HepG2 (cell line): ENCODE results near the gene HSF4. TPM values are rescaled to one million over a fixed set of nuclear protein-coding genes. Genes with fewer than 3 reads are reported as not detected.

Experiments used
- ARHGAP35 ChIP-seq: sonication (generic); formaldehyde crosslinking; IDR thresholded peaks from 2 replicates; pipeline ENCODE4 v1.9.0; 2022; ENCODE audit warnings: mild to moderate bottlenecking, inconsistent platforms, moderate library complexity, missing genetic modification reagents, borderline replicate concordance
- FIP1L1 ChIP-seq: fragments of 200-400 bp; formaldehyde crosslinking; IDR thresholded peaks from 2 replicates; pipeline ENCODE4 v1.6.1; 2018; ENCODE audit warnings: low read depth, mild to moderate bottlenecking, low read length, moderate library complexity, borderline replicate concordance; ENCODE audit not compliant: insufficient read depth
- FOXA3 ChIP-seq: IDR thresholded peaks from 2 replicates; pipeline ENCODE4 v1.6.1; 2016; ENCODE audit warnings: missing genetic modification reagents, missing compliant biosample characterization
- GATAD1 ChIP-seq: IDR thresholded peaks from 2 replicates; pipeline ENCODE4 v1.6.1; 2016; ENCODE audit warnings: missing genetic modification reagents, missing compliant biosample characterization
- ISL2 ChIP-seq: sonication (generic); formaldehyde crosslinking; IDR thresholded peaks from 2 replicates; pipeline ENCODE4 v1.5.0; 2020; ENCODE audit warnings: missing genetic modification reagents
- MXD4 ChIP-seq: IDR thresholded peaks from 2 replicates; pipeline ENCODE4 v1.6.1; 2016; ENCODE audit warnings: mild to moderate bottlenecking, missing biosample characterization, missing genetic modification reagents
- PAWR ChIP-seq: sonication (generic); formaldehyde crosslinking; IDR thresholded peaks from 2 replicates; pipeline ENCODE4 v1.4.0; 2020; ENCODE audit warnings: missing genetic modification reagents, mild to moderate bottlenecking, borderline replicate concordance
- PAXIP1 ChIP-seq: sonication (generic); formaldehyde crosslinking; conservative IDR thresholded peaks from 2 replicates; pipeline ENCODE4 v1.4.0; 2020; ENCODE audit warnings: mild to moderate bottlenecking, missing genetic modification reagents, moderate library complexity
- POGZ ChIP-seq: sonication (generic); formaldehyde crosslinking; IDR thresholded peaks from 2 replicates; pipeline ENCODE4 v1.4.0; 2020; ENCODE audit warnings: mild to moderate bottlenecking, missing genetic modification reagents
- TCF12 ChIP-seq, 2 experiments: fragments of 450-650 bp in 1 of 2; sonication (generic) in 1 of 2; formaldehyde crosslinking in 1 of 2; IDR thresholded peaks; 2 replicates each; pipeline versions ENCODE4 v1.6.1 to v1.8.0; 2017 to 2022; ENCODE audit warnings: antibody characterized with exemption in 1 of 2, mild to moderate bottlenecking in 1 of 2, missing genetic modification reagents in 1 of 2, moderate library complexity in 1 of 2
- TCF7L2 ChIP-seq: IDR thresholded peaks from 2 replicates; pipeline ENCODE4 v1.6.1; 2011; ENCODE audit warnings: mild to moderate bottlenecking, low read depth, low read length, moderate library complexity
- TIGD3 ChIP-seq: sonication (generic); formaldehyde crosslinking; IDR thresholded peaks from 2 replicates; pipeline ENCODE4 v1.5.1; 2020; ENCODE audit warnings: mild to moderate bottlenecking, missing genetic modification reagents, borderline replicate concordance
- ZNF138 ChIP-seq: sonication (generic); formaldehyde crosslinking; IDR thresholded peaks from 2 replicates; pipeline ENCODE4 v1.5.0; 2020; ENCODE audit warnings: mild to moderate bottlenecking, low read depth, missing genetic modification reagents
- ZNF576 ChIP-seq: sonication (generic); formaldehyde crosslinking; IDR thresholded peaks from 2 replicates; pipeline ENCODE4 v1.4.0; 2020; ENCODE audit warnings: mild to moderate bottlenecking, missing genetic modification reagents
- ZNF713 ChIP-seq: sonication (generic); formaldehyde crosslinking; IDR thresholded peaks from 2 replicates; pipeline ENCODE4 v1.4.0; 2020; ENCODE audit warnings: mild to moderate bottlenecking, missing genetic modification reagents
- ZNF761 ChIP-seq: sonication (generic); formaldehyde crosslinking; conservative IDR thresholded peaks from 2 replicates; pipeline ENCODE4 v1.4.0; 2020; ENCODE audit warnings: mild to moderate bottlenecking, missing genetic modification reagents
- ZNF878 ChIP-seq: sonication (generic); formaldehyde crosslinking; IDR thresholded peaks from 2 replicates; pipeline ENCODE4 v1.8.1; 2023; ENCODE audit warnings: mild to moderate bottlenecking, missing genetic modification reagents, moderate library complexity
- polyA plus RNA-seq, 8 experiments: library from polyadenylated mRNA; depleted of rRNA in 3 of 8; stranded (reverse) in 7 of 8; unstranded in 1 of 8; fragments of >200 nt; fragmentation: Illumina TruSeq in 4 of 8; extraction: Trizol in 4 of 8; gene quantifications; 2 replicates each; pipeline versions ENCODE4 v1.2.1 to v1.2.3, GENCODE V29; 2011 to 2016; ENCODE audit warnings: low read depth in 4 of 8, missing spikeins in 1 of 8, mixed read lengths in 1 of 8; ENCODE audit not compliant: insufficient read depth in 1 of 8
- total RNA-seq, 5 experiments: library from RNA; depleted of rRNA; stranded (reverse); fragments of >200 nt; fragmentation: Illumina TruSeq; extraction: Trizol; gene quantifications; 2 replicates each; pipeline ENCODE4 v1.2.3, GENCODE V29; 2016; ENCODE audit warnings: low read depth in 1 of 5
- TF ChIP-seq, protein P1 (sequence below): sonication (generic); formaldehyde crosslinking; IDR thresholded peaks from 2 replicates; pipeline ENCODE4 v1.5.1; 2020; ENCODE audit warnings: missing genetic modification reagents, mild to moderate bottlenecking, borderline replicate concordance
- TF ChIP-seq, protein P2 (sequence below): sonication (generic); formaldehyde crosslinking; IDR thresholded peaks from 2 replicates; pipeline ENCODE4 v1.4.0; 2020; ENCODE audit warnings: missing genetic modification reagents

Gene HSF4
- total and polyA plus RNA-seq, 2 of the 13 experiments (the other 11 are each of a cell fraction or from before 2014, with no cell fraction given): 3.5 to 16.9 TPM

DNA sequence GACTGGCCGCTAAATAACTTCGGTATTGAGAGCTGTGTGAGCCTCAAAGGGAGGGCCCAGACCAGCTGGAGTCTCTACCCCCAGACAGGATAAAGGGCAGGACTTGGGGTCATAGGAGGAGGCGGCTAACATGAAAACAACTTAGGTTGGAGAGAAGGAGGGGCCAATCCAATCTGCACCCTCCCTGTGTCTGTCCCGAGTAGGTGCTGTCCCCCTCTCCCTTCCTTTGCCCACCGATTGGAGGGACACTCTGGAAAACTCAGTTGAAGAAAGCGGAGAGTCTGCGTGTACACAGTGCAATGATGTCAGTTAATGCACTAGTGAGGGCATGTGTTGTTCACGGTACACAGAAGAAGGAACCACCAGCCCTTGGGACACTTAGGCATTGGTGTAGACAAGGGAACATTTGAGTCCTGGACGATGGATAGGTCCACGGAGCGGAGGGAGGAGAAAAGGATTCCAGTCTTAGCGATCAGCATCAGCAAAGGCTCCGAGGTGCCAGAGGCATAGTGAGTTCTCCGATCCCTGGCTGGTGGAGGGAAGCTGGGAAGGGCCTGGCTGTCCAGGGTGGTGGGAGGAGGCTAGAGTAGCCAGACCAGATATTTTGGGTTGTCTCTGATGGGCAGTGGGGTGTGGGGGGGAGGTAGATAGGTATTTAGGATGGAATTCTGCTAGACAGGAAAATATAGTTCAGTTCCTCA, 6.6 kb downstream of the HSF4 start (continued):
- TF ChIP-seq, protein P1, sequence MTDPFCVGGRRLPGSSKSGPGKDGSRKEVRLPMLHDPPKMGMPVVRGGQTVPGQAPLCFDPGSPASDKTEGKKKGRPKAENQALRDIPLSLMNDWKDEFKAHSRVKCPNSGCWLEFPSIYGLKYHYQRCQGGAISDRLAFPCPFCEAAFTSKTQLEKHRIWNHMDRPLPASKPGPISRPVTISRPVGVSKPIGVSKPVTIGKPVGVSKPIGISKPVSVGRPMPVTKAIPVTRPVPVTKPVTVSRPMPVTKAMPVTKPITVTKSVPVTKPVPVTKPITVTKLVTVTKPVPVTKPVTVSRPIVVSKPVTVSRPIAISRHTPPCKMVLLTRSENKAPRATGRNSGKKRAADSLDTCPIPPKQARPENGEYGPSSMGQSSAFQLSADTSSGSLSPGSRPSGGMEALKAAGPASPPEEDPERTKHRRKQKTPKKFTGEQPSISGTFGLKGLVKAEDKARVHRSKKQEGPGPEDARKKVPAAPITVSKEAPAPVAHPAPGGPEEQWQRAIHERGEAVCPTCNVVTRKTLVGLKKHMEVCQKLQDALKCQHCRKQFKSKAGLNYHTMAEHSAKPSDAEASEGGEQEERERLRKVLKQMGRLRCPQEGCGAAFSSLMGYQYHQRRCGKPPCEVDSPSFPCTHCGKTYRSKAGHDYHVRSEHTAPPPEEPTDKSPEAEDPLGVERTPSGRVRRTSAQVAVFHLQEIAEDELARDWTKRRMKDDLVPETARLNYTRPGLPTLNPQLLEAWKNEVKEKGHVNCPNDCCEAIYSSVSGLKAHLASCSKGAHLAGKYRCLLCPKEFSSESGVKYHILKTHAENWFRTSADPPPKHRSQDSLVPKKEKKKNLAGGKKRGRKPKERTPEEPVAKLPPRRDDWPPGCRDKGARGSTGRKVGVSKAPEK: peak; percentile 38; the same call in 1 of the 2 replicates
- TF ChIP-seq ZNF138 (CRISPR knock-in tag): no peak
- peak; percentile 42; the same call in 1 of the 2 replicates for TF ChIP-seq GATAD1 (CRISPR knock-in tag)
- no peak for TF ChIP-seq TIGD3 (CRISPR knock-in tag)
- no peak for TF ChIP-seq ZNF576 (CRISPR knock-in tag)
- TF ChIP-seq MXD4 (CRISPR knock-in tag): no peak
- no peak for TF ChIP-seq FIP1L1
- no peak; the same call in 1 of the 2 replicates for TF ChIP-seq FOXA3 (CRISPR knock-in tag)
- no peak for TF ChIP-seq PAWR (CRISPR knock-in tag)
- no peak for TF ChIP-seq TCF12 (IDR thresholded peaks at IDR 0.05)
- TF ChIP-seq TCF12 (CRISPR knock-in tag; IDR thresholded peaks at IDR 0.05): no peak
- TF ChIP-seq ZNF761 (CRISPR knock-in tag): no peak
- no peak for TF ChIP-seq TCF7L2
- peak; percentile 77; the same call in 1 of the 2 replicates for TF ChIP-seq ARHGAP35 (CRISPR knock-in tag)
- peak; percentile 14; the same call in 1 of the 2 replicates for TF ChIP-seq PAXIP1
- TF ChIP-seq POGZ (CRISPR knock-in tag): no peak
- TF ChIP-seq, protein P2, sequence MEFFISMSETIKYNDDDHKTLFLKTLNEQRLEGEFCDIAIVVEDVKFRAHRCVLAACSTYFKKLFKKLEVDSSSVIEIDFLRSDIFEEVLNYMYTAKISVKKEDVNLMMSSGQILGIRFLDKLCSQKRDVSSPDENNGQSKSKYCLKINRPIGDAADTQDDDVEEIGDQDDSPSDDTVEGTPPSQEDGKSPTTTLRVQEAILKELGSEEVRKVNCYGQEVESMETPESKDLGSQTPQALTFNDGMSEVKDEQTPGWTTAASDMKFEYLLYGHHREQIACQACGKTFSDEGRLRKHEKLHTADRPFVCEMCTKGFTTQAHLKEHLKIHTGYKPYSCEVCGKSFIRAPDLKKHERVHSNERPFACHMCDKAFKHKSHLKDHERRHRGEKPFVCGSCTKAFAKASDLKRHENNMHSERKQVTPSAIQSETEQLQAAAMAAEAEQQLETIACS: no peak; the same call in 1 of the 2 replicates
- no peak for TF ChIP-seq ISL2
- no peak for TF ChIP-seq ZNF878
- no peak for TF ChIP-seq ZNF713 (CRISPR knock-in tag)
